HFF-Myc (cell line): ENCODE results near the gene GAL3ST3.
A peak's percentile ranks its signal among the peaks of the same experiment; 100 is the strongest.

Experiments used
- DNase-seq: peaks from one replicate; pipeline ENCODE4 v3.0.0-alpha.2; 2011; ENCODE audit warnings: low read depth; ENCODE audit errors: extremely low read depth
- H3K4me3 ChIP-seq: replicated peaks from 2 replicates; pipeline ENCODE4 v1.5.1; 2011; ENCODE audit warnings: low read depth, mild to moderate bottlenecking, control low read depth, low read length
- TF ChIP-seq, protein P1 (sequence below): IDR thresholded peaks from 2 replicates; pipeline ENCODE4 v1.5.1; 2012; ENCODE audit warnings: mild to moderate bottlenecking, low read depth, low read length, control low read depth; ENCODE audit errors: missing control alignments

Gene GAL3ST3

DNA sequence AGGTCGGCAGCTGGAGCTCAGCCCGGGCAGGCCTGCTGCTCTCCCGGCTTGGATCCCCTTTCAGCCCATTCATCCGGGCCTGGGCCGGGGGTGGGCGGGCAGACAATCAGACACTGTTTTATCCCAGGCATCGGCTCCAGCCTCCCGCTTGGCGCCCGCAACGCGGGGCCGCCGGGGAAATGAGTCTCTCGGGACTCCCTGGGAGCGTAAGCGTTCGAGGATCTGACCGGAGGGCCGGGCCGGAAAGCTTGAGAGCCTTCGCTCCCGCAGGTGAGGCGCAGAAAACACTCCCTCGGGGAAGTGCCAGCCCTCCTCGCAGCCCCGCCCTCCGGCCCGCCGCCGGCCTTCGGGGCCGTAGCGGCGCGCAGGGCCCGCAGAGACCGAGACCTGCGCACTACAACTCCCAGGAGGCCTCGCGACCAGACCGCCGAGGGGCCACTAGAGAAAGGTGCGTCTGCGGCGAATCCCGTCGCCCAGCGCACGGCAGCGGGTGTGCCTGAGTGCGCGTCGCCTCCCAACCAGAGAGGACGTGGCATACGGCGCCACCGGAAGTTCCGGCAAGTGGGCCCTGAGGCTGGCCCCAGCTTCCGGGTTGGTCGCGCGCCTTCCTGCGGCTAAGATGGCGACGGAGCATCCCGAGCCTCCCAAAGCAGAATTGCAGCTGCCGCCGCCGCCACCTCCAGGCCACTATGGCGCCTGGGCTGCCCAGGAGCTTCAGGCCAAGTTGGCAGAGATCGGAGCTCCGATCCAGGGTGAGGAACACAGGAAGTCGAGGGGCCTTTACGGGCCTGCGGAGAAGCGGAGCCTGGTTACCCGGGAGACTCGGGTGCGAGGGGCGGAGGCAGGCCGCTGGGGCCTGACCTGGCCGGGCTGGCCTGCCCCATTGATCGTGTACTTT is 3.1 kb upstream of the GAL3ST3 start, which contains the start of gene SF3B2:
TSS of gene SF3B2 (plus strand) at position 599 of the 898 bp plus-strand sequence. CDS start at position 620, 21 bp downstream.
- peak within 1 kb of the TSS; percentile 97 for H3K4me3 ChIP-seq
- peak; percentile 89 for DNase-seq
- TF ChIP-seq, protein P1, sequence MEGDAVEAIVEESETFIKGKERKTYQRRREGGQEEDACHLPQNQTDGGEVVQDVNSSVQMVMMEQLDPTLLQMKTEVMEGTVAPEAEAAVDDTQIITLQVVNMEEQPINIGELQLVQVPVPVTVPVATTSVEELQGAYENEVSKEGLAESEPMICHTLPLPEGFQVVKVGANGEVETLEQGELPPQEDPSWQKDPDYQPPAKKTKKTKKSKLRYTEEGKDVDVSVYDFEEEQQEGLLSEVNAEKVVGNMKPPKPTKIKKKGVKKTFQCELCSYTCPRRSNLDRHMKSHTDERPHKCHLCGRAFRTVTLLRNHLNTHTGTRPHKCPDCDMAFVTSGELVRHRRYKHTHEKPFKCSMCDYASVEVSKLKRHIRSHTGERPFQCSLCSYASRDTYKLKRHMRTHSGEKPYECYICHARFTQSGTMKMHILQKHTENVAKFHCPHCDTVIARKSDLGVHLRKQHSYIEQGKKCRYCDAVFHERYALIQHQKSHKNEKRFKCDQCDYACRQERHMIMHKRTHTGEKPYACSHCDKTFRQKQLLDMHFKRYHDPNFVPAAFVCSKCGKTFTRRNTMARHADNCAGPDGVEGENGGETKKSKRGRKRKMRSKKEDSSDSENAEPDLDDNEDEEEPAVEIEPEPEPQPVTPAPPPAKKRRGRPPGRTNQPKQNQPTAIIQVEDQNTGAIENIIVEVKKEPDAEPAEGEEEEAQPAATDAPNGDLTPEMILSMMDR = no peak

DNA sequence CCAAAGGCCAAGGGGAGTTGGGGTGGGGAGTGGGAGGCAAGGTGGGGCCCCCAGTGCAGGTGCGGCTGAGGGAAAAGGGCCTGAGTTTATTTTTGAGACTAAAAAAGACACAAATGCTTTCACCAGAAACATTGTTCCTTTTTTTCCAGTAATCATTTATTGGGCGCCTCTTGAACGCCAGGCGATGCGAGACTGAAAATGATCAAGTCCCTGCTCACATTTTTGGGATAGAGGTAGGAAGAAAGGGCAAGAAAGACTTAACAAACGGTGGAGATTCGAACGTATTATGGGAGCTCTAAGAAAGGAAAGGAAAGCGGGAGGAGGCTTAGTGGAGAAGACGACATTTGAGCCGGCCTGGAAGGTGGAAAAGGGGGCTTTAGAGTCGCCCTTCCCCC is 2.4 kb upstream of the GAL3ST3 start:
- DNase-seq = no peak
- TF ChIP-seq, protein P1 = no peak
- H3K4me3 ChIP-seq = peak overlapping the region; percentile 97

DNA sequence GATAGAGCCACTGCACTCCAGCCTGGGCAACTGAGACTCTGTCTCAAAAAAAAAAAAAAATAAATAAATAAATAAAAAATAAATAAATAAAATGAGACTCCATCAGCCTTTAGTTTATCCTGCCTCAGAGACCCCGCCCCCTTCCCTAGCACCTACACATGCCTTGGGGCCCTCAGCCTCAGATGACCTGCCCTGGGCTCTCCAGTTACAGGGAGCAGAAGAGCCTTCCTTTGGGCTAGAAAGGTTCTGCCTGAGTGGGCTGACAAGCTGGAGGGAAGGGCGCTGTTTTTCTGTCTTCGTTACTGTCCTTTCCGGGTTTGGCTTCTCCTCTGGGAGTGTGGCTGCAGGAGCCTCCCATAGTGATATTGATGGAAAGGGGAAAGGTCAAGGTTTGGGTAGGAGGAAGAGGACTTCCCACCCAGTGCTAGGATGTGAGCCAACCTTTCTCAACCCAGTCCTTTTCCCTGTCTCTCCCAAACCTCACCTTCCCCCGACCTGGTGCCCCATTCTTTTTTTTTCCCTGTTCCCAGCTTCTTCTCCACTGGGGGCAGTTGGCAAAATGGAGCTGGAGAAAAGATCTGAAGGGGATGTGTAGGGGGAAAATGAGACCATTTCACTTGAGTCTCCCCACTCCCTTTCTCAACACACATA is 1.7 kb upstream of the GAL3ST3 start:
- H3K4me3 ChIP-seq = no peak overlapping the region; the same call in 1 of the 2 replicates
- no peak for DNase-seq
- TF ChIP-seq, protein P1 = no peak

DNA sequence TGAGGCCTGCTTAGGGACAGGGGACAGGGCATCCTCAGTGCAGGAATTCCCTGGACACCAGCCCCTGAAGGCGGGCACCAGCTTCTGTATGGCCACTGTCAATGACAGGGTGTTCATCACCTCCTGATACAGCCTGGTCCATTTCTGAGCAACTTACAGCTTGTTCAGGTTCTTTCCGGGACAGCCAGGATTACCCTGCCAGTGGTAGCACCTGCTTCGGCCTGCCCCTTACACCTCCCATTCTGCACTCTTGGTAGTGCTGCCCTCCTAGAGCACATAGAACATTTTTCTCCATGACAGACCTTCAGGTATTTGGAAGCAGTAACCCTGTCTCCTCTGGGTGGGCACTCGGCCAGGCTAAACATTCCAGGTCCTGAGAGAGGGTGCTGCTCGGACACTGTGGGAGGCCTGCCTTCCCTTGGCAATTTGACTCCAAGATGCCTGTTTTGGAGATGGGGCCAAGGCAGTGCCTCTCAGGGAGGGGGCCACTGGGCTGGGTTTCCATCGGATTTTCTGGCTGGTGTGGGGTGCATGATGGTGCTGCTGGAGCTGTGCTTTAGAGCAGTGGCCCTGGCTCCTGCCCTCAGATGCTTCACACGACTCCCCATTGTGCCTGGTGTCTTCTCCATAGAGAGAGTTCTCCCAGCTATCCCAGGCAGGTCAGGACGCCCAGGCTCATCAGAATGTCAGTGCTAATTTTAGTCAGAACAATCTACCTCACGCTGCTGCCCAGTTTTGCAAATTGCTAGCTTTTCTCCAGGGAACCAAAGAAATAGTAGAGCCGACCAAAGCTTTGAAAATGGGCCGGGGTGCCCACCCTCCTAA is 1.2 kb downstream of the GAL3ST3 start:
- TF ChIP-seq, protein P1 = no peak
- DNase-seq = no peak
- no peak overlapping the region for H3K4me3 ChIP-seq

DNA sequence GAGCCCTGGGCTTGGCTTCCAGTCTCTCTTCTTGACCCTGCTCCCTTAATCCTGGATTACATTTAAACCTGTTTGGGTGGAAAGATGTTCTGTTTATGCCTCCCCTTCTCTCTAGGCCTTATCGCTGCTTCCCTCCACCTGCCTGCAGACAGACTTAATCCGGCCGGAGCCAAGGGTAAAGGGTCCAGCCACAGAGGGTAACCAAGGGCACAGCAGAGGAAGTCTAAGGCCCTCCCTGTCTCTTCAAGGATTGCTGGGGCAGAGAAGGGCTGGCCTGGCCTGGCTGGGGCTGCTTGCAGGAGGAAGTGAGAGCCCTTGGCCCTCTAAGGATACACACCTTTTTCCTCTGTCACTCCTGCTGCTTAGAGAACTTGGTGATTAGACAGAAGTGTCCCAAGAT is 2.1 kb downstream of the GAL3ST3 start:
- TF ChIP-seq, protein P1 = no peak
- no peak overlapping the region for H3K4me3 ChIP-seq
- DNase-seq = no peak

DNA sequence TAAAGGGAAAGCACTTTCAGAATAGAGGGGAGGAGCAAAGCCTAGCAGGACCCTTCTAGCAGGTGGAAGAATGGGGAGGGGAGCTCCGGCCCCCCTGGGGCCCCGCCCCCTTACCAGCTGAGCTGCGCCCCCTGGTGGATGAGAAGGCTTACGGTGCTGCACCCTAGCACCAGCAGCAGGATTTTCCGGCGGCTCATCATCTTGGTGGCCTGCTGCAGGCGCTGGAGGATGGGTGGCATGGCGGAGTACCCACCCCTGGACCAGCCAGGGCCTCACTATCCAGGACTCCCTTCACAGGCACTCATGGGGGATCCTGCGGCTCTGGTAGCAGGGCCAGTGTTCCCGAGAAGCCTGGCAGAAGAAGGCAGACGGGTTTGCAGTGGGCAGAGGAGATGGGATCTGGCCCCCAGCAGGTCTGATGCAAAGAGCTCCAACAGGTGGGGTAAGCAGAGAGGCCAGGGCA is 3.8 kb downstream of the GAL3ST3 start:
- TF ChIP-seq, protein P1 = peak; percentile 96
- no peak for DNase-seq
- no peak overlapping the region for H3K4me3 ChIP-seq
